GM12878 (cell line): ENCODE data around the gene FBLN5. TPM values are rescaled to one million over a fixed set of nuclear protein-coding genes. Genes with fewer than 3 reads are reported as not detected.

Experiments
- ATAC-seq: fragments of 200-7000 bp; cut with Tn5 transposase; 3 replicates; pipeline ENCODE4 v1.9.1; 2020; ENCODE audit warnings: mild to moderate bottlenecking, moderate library complexity
- BruUV-seq: library from RNA; stranded (reverse); fragments of 400-500 nt; replicated peaks from 2 replicates; lab custom pipeline; 2021; lab: Mats Ljungman, UMichigan
- CTCF ChIA-PET: fragments of 300-600 bp; sonication (Branson Sonifier 250); formaldehyde crosslinking; extraction: SDS; loops from one replicate; lab custom pipeline; 2021; ENCODE audit warnings: inconsistent platforms; lab: Yijun Ruan, JAX
- POLR2A ChIA-PET: fragments of 350-600 bp; formaldehyde crosslinking; extraction: SDS; loops from one replicate; lab custom pipeline; 2021; ENCODE audit warnings: inconsistent platforms; lab: Charles Lee
- RAD21 ChIA-PET: fragments of 300-600 bp; sonication (Branson Sonifier 250); formaldehyde crosslinking; loops from one replicate; lab custom pipeline; 2023; ENCODE audit warnings: antibody characterized with exemption; ENCODE audit not compliant: unreplicated experiment; lab: Charles Lee
- SMC1A ChIA-PET: fragments of 300-600 bp; sonication (Branson Sonifier 250); formaldehyde crosslinking; loops from one replicate; lab custom pipeline; 2023; ENCODE audit not compliant: unreplicated experiment, uncharacterized antibody; lab: Charles Lee
- DNase-seq: peaks from one replicate; pipeline ENCODE4 v3.0.0-alpha.2; 2011; ENCODE audit warnings: low read depth, low spot score
- FAIRE-seq: peaks from 3 replicates; lab custom pipeline; 2011; peaks lifted over from hg19 to GRCh38; lab: Jason Lieb, UNC
- H2AFZ ChIP-seq: 2 replicates; pipeline ENCODE4 v1.6.0; 2011; ENCODE audit warnings: low read depth, low read length, control low read depth; ENCODE audit not compliant: control insufficient read depth
- H3K27ac ChIP-seq: 2 replicates; pipeline ENCODE4 v1.5.1; 2011; ENCODE audit warnings: control low read depth; ENCODE audit not compliant: control insufficient read depth, insufficient read depth
- H3K27me3 ChIP-seq, 2 experiments: replicated peaks in 1 of 2; 2 replicates each; pipeline versions ENCODE4 v1.6.0 to v1.6.1; 2011; ENCODE audit warnings: low read length in 1 of 2; ENCODE audit not compliant: control insufficient read depth in 2 of 2, insufficient read depth in 2 of 2
- H3K36me3 ChIP-seq, 2 experiments: 2 replicates each; pipeline ENCODE4 v1.5.1; 2011; ENCODE audit warnings: low read length in 1 of 2; ENCODE audit not compliant: control insufficient read depth in 2 of 2, insufficient read depth in 2 of 2
- H3K4me1 ChIP-seq: 2 replicates; pipeline ENCODE4 v1.6.1; 2011; ENCODE audit warnings: mild to moderate bottlenecking, low read length, moderate library complexity, mixed read lengths; ENCODE audit not compliant: control insufficient read depth, insufficient read depth
- H3K4me2 ChIP-seq: 2 replicates; pipeline ENCODE4 v1.6.0; 2011; ENCODE audit warnings: control low read depth; ENCODE audit not compliant: control insufficient read depth, insufficient read depth
- H3K4me3 ChIP-seq: fragments of 200-600 bp; sonication (generic); 2 replicates; pipeline ENCODE4 v1.5.1; 2016
- H3K79me2 ChIP-seq: 2 replicates; pipeline ENCODE4 v1.6.0; 2011; ENCODE audit warnings: low read length; ENCODE audit not compliant: control insufficient read depth, insufficient read depth
- H3K9ac ChIP-seq: 2 replicates; pipeline ENCODE4 v1.8.0; 2011; ENCODE audit warnings: low read length, control low read depth, mixed read lengths; ENCODE audit not compliant: control insufficient read depth, insufficient read depth
- H3K9me3 ChIP-seq: replicated peaks from 3 replicates; pipeline ENCODE4 v1.5.1; 2011; ENCODE audit warnings: mild to moderate bottlenecking, low read length; ENCODE audit not compliant: control insufficient read depth, insufficient read depth
- H4K20me1 ChIP-seq: 2 replicates; pipeline ENCODE4 v1.6.0; 2011; ENCODE audit not compliant: control insufficient read depth, insufficient read depth
- ATF3 ChIP-seq: IDR thresholded peaks from 2 replicates; pipeline ENCODE4 v1.6.1; 2011; ENCODE audit warnings: low read depth, mild to moderate bottlenecking, low read length, moderate library complexity, borderline replicate concordance; ENCODE audit errors: extremely low read depth
- CBX3 ChIP-seq: fragments of 200-600 bp; sonication (generic); IDR thresholded peaks from 2 replicates; pipeline ENCODE4 v1.6.1; 2016; ENCODE audit warnings: low read depth, borderline replicate concordance
- EZH2 ChIP-seq: IDR thresholded peaks from 2 replicates; pipeline ENCODE4 v1.6.1; 2012; ENCODE audit warnings: low read depth, mild to moderate bottlenecking, control low read depth, inconsistent platforms, low read length, borderline replicate concordance; ENCODE audit not compliant: control insufficient read depth
- HDAC2 ChIP-seq: fragments of 200-600 bp; sonication (generic); IDR thresholded peaks from 2 replicates; pipeline ENCODE4 v1.6.1; 2017
- HDAC6 ChIP-seq: fragments of 200-600 bp; sonication (generic); IDR thresholded peaks from one replicate; pipeline ENCODE4 v1.8.0; 2017; ENCODE audit warnings: antibody characterized with exemption; ENCODE audit not compliant: unreplicated experiment
- HDGF ChIP-seq: fragments of 450-650 bp; IDR thresholded peaks from 2 replicates; pipeline ENCODE4 v1.6.1; 2016; ENCODE audit warnings: antibody characterized with exemption
- IKZF1 ChIP-seq: fragments of 450-650 bp; conservative IDR thresholded peaks from 2 replicates; pipeline ENCODE4 v1.6.1; 2017; ENCODE audit warnings: antibody characterized with exemption, mild to moderate bottlenecking
- MEF2A ChIP-seq: IDR thresholded peaks from 2 replicates; pipeline ENCODE4 v1.6.1; 2011; ENCODE audit warnings: low read depth, mild to moderate bottlenecking, low read length, moderate library complexity; ENCODE audit not compliant: insufficient read depth
- NR2F1 ChIP-seq: fragments of 450-650 bp; conservative IDR thresholded peaks from 2 replicates; pipeline ENCODE4 v1.6.1; 2017; ENCODE audit warnings: mild to moderate bottlenecking
- NRF1 ChIP-seq: conservative IDR thresholded peaks from 2 replicates; pipeline ENCODE4 v1.6.1; 2011; ENCODE audit warnings: mild to moderate bottlenecking, low read depth, low read length, improper control_type of control experiment
- SKIL ChIP-seq: fragments of 450-650 bp; IDR thresholded peaks from 2 replicates; pipeline ENCODE4 v1.6.1; 2017; ENCODE audit warnings: mild to moderate bottlenecking, low read depth, inconsistent platforms; ENCODE audit not compliant: poor library complexity, severe bottlenecking
- ZNF207 ChIP-seq: fragments of 450-650 bp; IDR thresholded peaks from 2 replicates; pipeline ENCODE4 v1.6.1; 2014; ENCODE audit warnings: antibody characterized with exemption, mild to moderate bottlenecking, borderline replicate concordance
- WGBS: methylation state at CpG from one replicate; pipeline ENCODE4 v1.1.6; 2016; ENCODE audit warnings: low lambda C conversion rate; ENCODE audit not compliant: insufficient replicate concordance, insufficient coverage; ENCODE audit errors: missing lambda C conversion rate; 5-methylcytosine and 5-hydroxymethylcytosine counted together
- in situ Hi-C: fragments of 300-500 bp; cut with MboI; formaldehyde crosslinking; loops from 9 replicates; pipeline ENCODE4 v1.14.3; 2018; ENCODE audit warnings: mixed read lengths
- intact Hi-C: fragments of 100-400 bp; cut with micrococcal nuclease; formaldehyde crosslinking; loops from one replicate; pipeline ENCODE4 v1.14.2; 2022; ENCODE audit not compliant: unreplicated experiment
- polyA plus RNA-seq, 11 experiments: library from polyadenylated mRNA; depleted of rRNA in 4 of 11; unstranded in 6 of 11; stranded (reverse) in 5 of 11; fragments of >200 nt; fragmentation: Nextera tagmentation in 4 of 11; fragmentation: Illumina TruSeq in 1 of 11; extraction: Ambion mirVana in 4 of 11; extraction: Trizol in 1 of 11; gene quantifications; 1 replicate in 1 of 11; 2 replicates in 10 of 11; pipeline versions ENCODE4 v1.2.1 to v1.2.3, GENCODE V29; 2011 to 2016; ENCODE audit warnings: inconsistent platforms in 2 of 11, missing spikeins in 2 of 11, low read depth in 1 of 11
- total RNA-seq, 4 experiments: library from RNA; depleted of rRNA in 3 of 4; stranded (reverse); fragments of >200 nt in 3 of 4; fragmentation: Illumina TruSeq in 1 of 4; extraction: Trizol in 1 of 4; gene quantifications; 2 replicates each; pipeline versions ENCODE4 v1.2.1 to v1.2.3, GENCODE V29; 2013 to 2021

The FBLN5 gene
- total and polyA plus RNA-seq, 10 of the 15 experiments (the other 5 are each of a cell fraction or from before 2014, with no cell fraction given): 0.03 to 0.64 (median 0.24) TPM

- H3K9ac ChIP-seq: no peak overlapping the region
- RAD21 ChIA-PET: no interaction called here
- no peaks in the 10 kb centered on the region for H3K27me3 ChIP-seq
- no peak for ATAC-seq
- no peak overlapping the region for H3K27ac ChIP-seq
- no peak for TF ChIP-seq HDAC6
- no peak for TF ChIP-seq NRF1
- TF ChIP-seq IKZF1: no peak
- TF ChIP-seq ATF3: no peak
- no peak for TF ChIP-seq ZNF207
- no peak for TF ChIP-seq HDAC2
- no peak for TF ChIP-seq NR2F1
- TF ChIP-seq EZH2: no peak
- no peak for TF ChIP-seq SKIL
- TF ChIP-seq MEF2A: no peak
- TF ChIP-seq HDGF: no peak
- no peak for TF ChIP-seq CBX3
- TF ChIP-seq, all 136 proteins: peak for 0
- DNase-seq: no peak
- no peaks in the 10 kb centered on the region for H3K9me3 ChIP-seq
- H3K79me2 ChIP-seq: no peaks in the 10 kb centered on the region
- in situ Hi-C loops (no loop called here), intact Hi-C loops (no loop called here)
- WGBS: 93% methylated on average over 2 of the region's 2 CpGs
- no TSS peak for BruUV-seq
- FAIRE-seq: no peak
- H3K4me2 ChIP-seq: no peak overlapping the region
- H2AFZ ChIP-seq: no peak overlapping the region
- peaks cover 0 to 15% of the 10 kb centered on the region in 2 experiments; a peak in 3 of 4 replicates for H3K36me3 ChIP-seq
- POLR2A ChIA-PET: no interaction called here
- SMC1A ChIA-PET: interaction anchor here (0.6 kb wide), 2 partner anchors 12 to 571 kb away, joined by 3 read pairs; no protein-coding TSS in a partner anchor
- CTCF ChIA-PET: interaction anchor here (0.6 to 1.3 kb wide), 2 partner anchors 25 to 128 kb away, joined by 3 to 5 read pairs; no protein-coding TSS in a partner anchor
- H3K4me3 ChIP-seq: no peak overlapping the region
- no peaks in the 10 kb centered on the region for H3K4me1 ChIP-seq
- no peaks in the 10 kb centered on the region for H4K20me1 ChIP-seq
Measured at GRCh38 chr14:91971188-91971778, 23.8 kb upstream of the FBLN5 start.
